RWPE1 (cell line): Measurements from ENCODE around the gene H2AZ2.

Experiments used
- CTCF ChIA-PET: fragments of 350-600 bp; sonication (Branson Sonifier 250); formaldehyde crosslinking; extraction: SDS; loops from one replicate; lab custom pipeline; 2021; lab: Yijun Ruan, JAX
- POLR2A ChIA-PET: fragments of 400-600 bp; formaldehyde crosslinking; extraction: SDS; loops from one replicate; lab custom pipeline; 2020; ENCODE audit warnings: antibody characterized with exemption; ENCODE audit not compliant: low non-redundant PET; lab: Yijun Ruan, JAX
- DNase-seq: peaks from one replicate; pipeline ENCODE4 v3.0.0; 2012; ENCODE audit warnings: low spot score
- H3K27ac ChIP-seq: fragments of 450-650 bp; 2 replicates; pipeline ENCODE4 v1.5.1; 2017
- CTCF ChIP-seq: fragments of 450-650 bp; conservative IDR thresholded peaks from 2 replicates; pipeline ENCODE4 v1.5.1; 2017; ENCODE audit warnings: low read depth, mild to moderate bottlenecking

The H2AZ2 gene

DNA sequence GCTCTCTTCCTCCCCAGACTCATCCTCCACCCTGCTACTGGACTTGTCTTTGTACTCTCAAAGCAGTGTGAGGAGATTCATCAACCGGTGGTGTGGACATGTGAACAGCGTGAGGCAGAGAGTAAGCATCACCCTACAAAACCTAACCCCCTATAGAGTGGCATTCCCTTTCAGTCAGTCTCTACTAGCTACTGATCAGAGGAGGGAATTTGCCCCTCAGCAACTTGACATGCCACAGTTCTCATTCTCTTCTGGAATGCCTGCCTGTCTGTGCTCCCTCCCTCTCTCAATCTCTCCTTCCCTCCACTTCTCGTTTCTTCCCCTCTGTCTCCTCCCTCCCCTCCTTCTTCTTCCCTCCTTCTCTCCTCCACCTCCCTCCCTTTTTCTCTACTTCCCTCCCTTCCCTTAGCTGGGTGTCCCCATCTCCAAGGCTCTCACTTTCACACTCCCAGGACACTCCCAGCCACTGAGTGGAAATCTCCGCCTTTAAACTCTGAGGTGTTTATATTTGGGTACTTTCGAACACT is 24.6 kb downstream of the H2AZ2 start:
- DNase-seq: no peak
- no peak for TF ChIP-seq CTCF
- CTCF ChIA-PET: interaction anchor here (0.6 kb wide), 1 partner anchor 284 kb away, joined by 3 read pairs; no protein-coding TSS in a partner anchor
- POLR2A ChIA-PET: no interaction called here
- peak overlapping the region; percentile 2; the same call in 1 of the 2 replicates for H3K27ac ChIP-seq

DNA sequence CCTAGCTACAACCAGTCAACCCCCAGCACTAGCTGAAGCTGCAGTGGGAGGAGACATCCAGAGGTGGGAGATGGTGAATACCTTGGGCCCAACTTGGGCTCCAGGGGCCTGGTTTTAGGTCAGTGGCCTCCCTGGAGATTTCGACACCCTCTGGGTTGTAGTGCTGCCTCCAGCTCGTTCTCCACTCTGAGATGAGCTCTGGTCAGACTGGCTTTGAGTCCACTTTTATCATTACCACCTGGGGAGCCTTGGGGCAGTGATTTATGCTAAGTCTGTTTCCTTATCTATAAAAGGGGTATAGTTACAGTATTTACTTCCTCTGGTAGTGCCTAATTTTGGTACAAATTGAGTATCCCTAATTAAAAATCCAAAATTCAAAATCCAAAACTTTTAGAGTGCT is 28.6 kb downstream of the H2AZ2 start:
- TF ChIP-seq CTCF: no peak
- no peak overlapping the region for H3K27ac ChIP-seq
- POLR2A ChIA-PET: no interaction called here
- no peak for DNase-seq
- CTCF ChIA-PET: no interaction called here

- no peak overlapping the region for H3K27ac ChIP-seq
- CTCF ChIA-PET: no interaction called here
- no peak for TF ChIP-seq CTCF
- POLR2A ChIA-PET: no interaction called here
- DNase-seq: no peak
Measured at GRCh38 chr7:44814919-44815318, 33.0 kb downstream of the H2AZ2 start.

DNA sequence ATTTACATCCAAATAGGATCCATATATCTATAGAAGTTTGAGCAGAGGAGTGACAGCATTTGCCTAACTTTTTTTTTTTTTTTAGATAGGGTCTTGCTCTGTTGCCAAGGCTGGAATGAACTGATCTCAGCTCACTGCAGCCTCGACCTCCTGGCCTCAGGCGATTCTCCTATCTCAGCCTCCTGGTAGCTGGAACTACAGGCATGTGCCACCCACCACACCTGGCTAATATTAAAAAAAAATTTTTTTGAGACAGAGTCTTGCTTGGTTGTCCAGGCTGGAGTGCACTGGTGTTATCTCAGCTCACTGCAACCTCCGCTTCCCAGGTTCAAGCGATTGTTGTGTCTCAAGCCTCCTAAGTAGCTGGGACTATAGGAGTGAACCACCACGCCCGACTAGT is 36.3 kb downstream of the H2AZ2 start:
- ChIA-PET CTCF (interaction anchor here (0.6 kb wide), 1 partner anchor 223 kb away, joined by 3 read pairs; no protein-coding TSS in a partner anchor), POLR2A (no interaction called here)
- no peak for TF ChIP-seq CTCF
- DNase-seq: no peak
- no peak overlapping the region; the same call in 1 of the 2 replicates for H3K27ac ChIP-seq

DNA sequence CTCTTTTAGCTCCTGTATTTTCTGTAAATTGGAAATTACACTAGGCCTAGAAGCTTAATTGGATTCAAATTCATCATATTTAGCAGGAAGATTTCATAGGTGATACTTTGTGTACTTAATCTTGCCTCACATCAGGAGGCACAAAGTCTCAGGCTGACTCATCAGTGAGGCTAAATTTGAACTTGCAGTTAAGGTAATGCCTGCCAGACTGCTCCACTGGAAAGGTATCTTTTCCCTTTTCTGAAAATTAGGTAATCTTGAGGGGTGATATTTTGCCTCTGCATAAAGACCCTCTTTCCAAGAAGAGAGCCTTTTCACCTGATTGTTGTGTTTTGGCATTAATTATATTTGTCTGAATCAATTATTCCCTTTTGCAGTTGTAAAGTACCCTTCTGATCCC is 36.8 kb downstream of the H2AZ2 start:
- ChIA-PET POLR2A (no interaction called here), CTCF (no interaction called here)
- no peak for TF ChIP-seq CTCF
- no peak overlapping the region for H3K27ac ChIP-seq
- peak; percentile 34 for DNase-seq

DNA sequence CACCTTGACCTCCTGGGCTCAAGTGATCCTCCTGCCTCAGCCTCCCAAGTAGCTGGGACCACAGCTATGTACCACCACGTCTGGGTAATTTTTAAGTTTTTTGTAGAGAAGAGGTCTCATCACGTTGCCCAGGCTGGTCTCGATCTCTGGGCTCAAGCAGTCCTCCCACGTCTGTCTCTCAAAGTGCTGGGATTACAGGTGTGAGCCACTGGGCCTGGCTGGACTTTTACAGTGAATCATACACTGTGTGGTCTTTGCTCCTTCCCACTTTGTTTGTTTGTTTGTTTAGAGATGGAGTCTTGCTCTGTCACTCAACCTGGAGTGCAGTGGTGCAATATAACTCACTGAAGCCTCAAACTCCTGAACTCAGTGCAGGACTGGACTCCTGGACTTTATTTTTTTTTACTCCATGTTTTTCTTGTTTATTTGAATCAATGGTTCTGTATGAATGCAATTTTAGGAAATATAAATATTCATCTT is 38.9 kb downstream of the H2AZ2 start:
- H3K27ac ChIP-seq: no peak overlapping the region
- ChIA-PET POLR2A (interaction anchor here (0.6 kb wide), 1 partner anchor 608 kb away, joined by 4 read pairs; the partner anchor contains the start of gene YKT6), CTCF (interaction anchor here (0.7 kb wide), 1 partner anchor 329 kb away, joined by 3 read pairs; no protein-coding TSS in a partner anchor)
- no peak for DNase-seq
- no peak for TF ChIP-seq CTCF
